Lung (tissue), 12 donors: Measurements from ENCODE around the gene NPR3. TPM values are rescaled to one million over a fixed set of nuclear protein-coding genes. Genes with fewer than 3 reads are reported as not detected.
A peak's percentile ranks its signal among the peaks of the same experiment; 100 is the strongest.

ENCODE experiments used
- ATAC-seq: fragments of 200-7000 bp; cut with Tn5 transposase; one replicate; pipeline ENCODE4 v1.9.1; 2020; ENCODE audit warnings: moderate number of reproducible peaks; ENCODE audit not compliant: insufficient read depth, low FRiP score
- DNase-seq, 3 donors: peaks; one replicate each; pipeline ENCODE4 v3.0.0-alpha.2; 2013 to 2017
- H3K27ac ChIP-seq, 2 donors: one replicate each; pipeline ENCODE4 v1.5.1; 2013; ENCODE audit warnings: mild to moderate bottlenecking in 2 of 2, moderate library complexity in 2 of 2, control low read depth in 1 of 2, inconsistent platforms in 1 of 2, low read depth in 1 of 2, low read length in 1 of 2
- H3K27me3 ChIP-seq, 3 donors: one replicate each; pipeline ENCODE4 v1.5.1; 2013; ENCODE audit warnings: low read length in 2 of 3; ENCODE audit not compliant: control insufficient read depth in 3 of 3, insufficient read depth in 3 of 3
- H3K36me3 ChIP-seq, 4 donors: one replicate each; pipeline ENCODE4 v1.5.1; 2013; ENCODE audit warnings: low read length in 4 of 4, mild to moderate bottlenecking in 1 of 4, moderate library complexity in 1 of 4; ENCODE audit not compliant: control insufficient read depth in 4 of 4, insufficient read depth in 4 of 4
- H3K4me1 ChIP-seq, 5 donors: one replicate each; pipeline ENCODE4 v1.5.1; 2013; ENCODE audit warnings: low read length in 5 of 5, mild to moderate bottlenecking in 2 of 5, moderate library complexity in 1 of 5; ENCODE audit not compliant: control insufficient read depth in 5 of 5, insufficient read depth in 5 of 5
- H3K4me3 ChIP-seq: one replicate; pipeline ENCODE4 v1.5.1; 2013; ENCODE audit warnings: mild to moderate bottlenecking, control low read depth, moderate library complexity
- H3K9ac ChIP-seq, 2 donors: one replicate each; pipeline ENCODE4 v1.5.1; 2013; ENCODE audit warnings: low read length in 2 of 2, control low read depth in 1 of 2; ENCODE audit not compliant: insufficient read depth in 1 of 2
- H3K9me3 ChIP-seq, 4 donors: one replicate each; pipeline ENCODE4 v1.5.1; 2013; ENCODE audit warnings: low read length in 3 of 4, mild to moderate bottlenecking in 1 of 4, moderate library complexity in 1 of 4; ENCODE audit not compliant: control insufficient read depth in 4 of 4, insufficient read depth in 3 of 4
- WGBS, 2 donors: extraction: QIAGEN DNeasy Blood & Tissue Kit; methylation state at CpG; one replicate each; pipeline ENCODE4 v1.1.7; 2013; 5-methylcytosine and 5-hydroxymethylcytosine counted together
- polyA plus RNA-seq, 2 donors: library from polyadenylated mRNA; stranded (reverse); fragments of 200-250 nt; gene quantifications; one replicate each; pipeline ENCODE4 v1.2.1, GENCODE V29; 2013
- total RNA-seq, 2 donors: library from RNA; depleted of rRNA in 1 of 2; stranded (reverse); fragments of >200 nt in 1 of 2; gene quantifications; one replicate each; pipeline ENCODE4 v1.2.1, GENCODE V29; 2014 to 2021
- TF ChIP-seq, protein P1 (sequence below): IDR thresholded peaks from 2 replicates; pipeline ENCODE4 v1.5.1; 2012; ENCODE audit warnings: mild to moderate bottlenecking; ENCODE audit errors: control extremely low read depth, extremely low read depth
- donor health status: control.
- donor health status: control.
- donor health status: Bipolar disorder and iron deficiency.
- donor health status: healthy.
- donor health status: DM: yes; HTN: yes; CAD: no.

NPR3 gene
- total and polyA plus RNA-seq, 4 donors, result 3.9 to 86.9 (median 8.9) TPM

DNA sequence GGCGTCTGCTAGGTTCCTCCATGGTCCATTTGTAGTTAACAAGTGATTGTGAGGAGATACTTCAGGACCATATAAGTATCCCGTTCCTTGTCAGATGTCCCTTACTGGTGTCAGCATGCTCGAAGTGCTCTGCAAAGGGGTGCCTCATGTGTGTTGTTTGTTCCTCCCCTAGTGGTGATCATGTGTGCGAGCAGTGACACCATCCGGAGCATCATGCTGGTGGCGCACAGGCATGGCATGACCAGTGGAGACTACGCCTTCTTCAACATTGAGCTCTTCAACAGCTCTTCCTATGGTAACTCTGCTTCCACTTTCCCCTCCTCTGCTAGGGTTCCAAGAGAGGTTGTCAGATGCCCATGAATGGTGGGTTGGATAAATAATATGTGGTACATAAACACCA is 13.4 kb downstream of the NPR3 start:
- TF ChIP-seq, protein P1, sequence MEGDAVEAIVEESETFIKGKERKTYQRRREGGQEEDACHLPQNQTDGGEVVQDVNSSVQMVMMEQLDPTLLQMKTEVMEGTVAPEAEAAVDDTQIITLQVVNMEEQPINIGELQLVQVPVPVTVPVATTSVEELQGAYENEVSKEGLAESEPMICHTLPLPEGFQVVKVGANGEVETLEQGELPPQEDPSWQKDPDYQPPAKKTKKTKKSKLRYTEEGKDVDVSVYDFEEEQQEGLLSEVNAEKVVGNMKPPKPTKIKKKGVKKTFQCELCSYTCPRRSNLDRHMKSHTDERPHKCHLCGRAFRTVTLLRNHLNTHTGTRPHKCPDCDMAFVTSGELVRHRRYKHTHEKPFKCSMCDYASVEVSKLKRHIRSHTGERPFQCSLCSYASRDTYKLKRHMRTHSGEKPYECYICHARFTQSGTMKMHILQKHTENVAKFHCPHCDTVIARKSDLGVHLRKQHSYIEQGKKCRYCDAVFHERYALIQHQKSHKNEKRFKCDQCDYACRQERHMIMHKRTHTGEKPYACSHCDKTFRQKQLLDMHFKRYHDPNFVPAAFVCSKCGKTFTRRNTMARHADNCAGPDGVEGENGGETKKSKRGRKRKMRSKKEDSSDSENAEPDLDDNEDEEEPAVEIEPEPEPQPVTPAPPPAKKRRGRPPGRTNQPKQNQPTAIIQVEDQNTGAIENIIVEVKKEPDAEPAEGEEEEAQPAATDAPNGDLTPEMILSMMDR, result no peak
- no peak for DNase-seq
- Histone ChIP-seq H3K9ac (no peak overlapping the region), H3K27me3 (no peaks in the 10 kb centered on the region), H3K9me3 (peaks cover 0 to 2% (median 0%) of the 10 kb centered on the region in 4 donors), H3K4me1 (peaks cover 0 to 5% (median 0%) of the 10 kb centered on the region in 5 donors), H3K36me3 (no peaks in the 10 kb centered on the region), H3K27ac (no peak overlapping the region), H3K4me3 (no peak overlapping the region)
- WGBS, 2 donors, result 95 to 98% methylated on average over 7 of the region's 7 CpGs
- no peak for ATAC-seq

DNA sequence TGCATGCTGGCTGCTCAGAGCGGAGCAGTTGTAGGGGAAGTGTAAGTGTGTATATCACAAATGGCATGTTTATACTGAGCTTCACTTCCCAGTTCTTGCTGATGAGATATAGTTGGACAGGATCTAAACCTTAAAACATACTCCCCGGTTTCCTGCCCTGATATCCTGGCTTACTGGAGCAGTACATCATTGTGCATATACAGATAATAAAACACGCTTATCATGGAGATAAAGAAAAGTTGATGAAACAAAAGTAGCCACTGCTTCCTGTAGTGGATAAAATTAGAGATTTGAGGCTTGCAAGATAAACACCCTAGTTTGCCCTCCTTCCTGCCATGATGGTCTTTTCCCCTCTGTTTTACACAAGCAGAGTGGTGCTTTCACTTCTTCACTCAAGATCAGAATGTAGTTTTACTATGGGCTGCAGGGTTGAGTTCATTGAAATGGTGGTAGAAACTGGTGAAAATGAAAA is 15.0 kb downstream of the NPR3 start:
- Histone ChIP-seq H3K9ac (no peak overlapping the region), H3K27ac (no peak overlapping the region), H3K4me1 (peaks cover 0 to 5% (median 0%) of the 10 kb centered on the region in 5 donors), H3K4me3 (no peak overlapping the region), H3K27me3 (no peaks in the 10 kb centered on the region), H3K36me3 (no peaks in the 10 kb centered on the region), H3K9me3 (peaks cover 0 to 2% (median 0%) of the 10 kb centered on the region in 4 donors)
- no peak for ATAC-seq
- peak in 2 of 3 donors; percentile 69 to 81 for DNase-seq
- TF ChIP-seq, protein P1, result no peak
- WGBS, 2 donors, result 9 to 36% methylated on average over 3 of the region's 3 CpGs

DNA sequence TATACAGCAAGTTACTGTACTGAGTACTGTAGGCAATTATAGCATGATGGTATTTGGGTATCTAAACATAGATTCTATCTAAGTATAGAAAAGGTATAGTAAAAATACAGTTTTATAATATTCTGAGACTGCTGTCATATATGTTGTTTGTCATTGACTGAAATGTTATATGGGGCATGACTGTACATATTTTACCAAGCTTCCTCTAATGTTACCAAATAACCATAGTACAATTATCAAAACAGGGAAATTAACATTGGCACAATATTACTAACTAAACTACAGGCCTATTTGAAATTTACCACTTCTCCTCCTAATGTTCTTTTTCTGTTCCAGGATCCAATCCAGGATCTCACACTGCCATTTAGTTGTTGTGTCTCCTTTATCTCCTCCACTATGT is 18.5 kb downstream of the NPR3 start:
- H3K27me3 ChIP-seq, result no peaks in the 10 kb centered on the region
- TF ChIP-seq, protein P1, result no peak
- H3K9ac ChIP-seq, result no peak overlapping the region
- DNase-seq, result no peak
- H3K4me3 ChIP-seq, result no peak overlapping the region
- H3K36me3 ChIP-seq, result no peaks in the 10 kb centered on the region
- H3K9me3 ChIP-seq, result no peaks in the 10 kb centered on the region
- no peak overlapping the region for H3K27ac ChIP-seq
- peaks cover 0 to 5% (median 0%) of the 10 kb centered on the region in 5 donors for H3K4me1 ChIP-seq
- no peak for ATAC-seq
